Liver (tissue), 9 donors: Measurements from ENCODE around the gene EMILIN1. TPM values are rescaled to one million over a fixed set of nuclear protein-coding genes. Genes with fewer than 3 reads are reported as not detected.

Source experiments
- DNase-seq: peaks from one replicate; pipeline ENCODE4 v3.0.0-alpha.2; 2017; ENCODE audit warnings: low spot score
- H3K27ac ChIP-seq, 2 donors: one replicate each; pipeline ENCODE4 v1.7.0; 2013; ENCODE audit warnings: inconsistent platforms in 2 of 2, low read length in 2 of 2, control low read depth in 1 of 2, low read depth in 1 of 2, mild to moderate bottlenecking in 1 of 2
- H3K27me3 ChIP-seq, 4 donors: one replicate each; pipeline versions ENCODE4 v1.6.1 to v1.7.0; 2013; ENCODE audit warnings: low read length in 3 of 4, inconsistent platforms in 1 of 4, mild to moderate bottlenecking in 1 of 4, moderate library complexity in 1 of 4; ENCODE audit not compliant: control insufficient read depth in 4 of 4, insufficient read depth in 4 of 4
- H3K36me3 ChIP-seq, 4 donors: one replicate each; pipeline versions ENCODE4 v1.6.1 to v1.7.0; 2013; ENCODE audit warnings: low read length in 3 of 4, mild to moderate bottlenecking in 3 of 4, low read depth in 1 of 4, moderate library complexity in 1 of 4; ENCODE audit not compliant: control insufficient read depth in 4 of 4, insufficient read depth in 3 of 4
- H3K4me1 ChIP-seq, 4 donors: one replicate each; pipeline versions ENCODE4 v1.6.1 to v1.7.0; 2013; ENCODE audit warnings: low read length in 3 of 4, mild to moderate bottlenecking in 3 of 4, moderate library complexity in 1 of 4; ENCODE audit not compliant: control insufficient read depth in 4 of 4, insufficient read depth in 4 of 4
- H3K4me3 ChIP-seq, 3 donors: one replicate each; pipeline versions ENCODE4 v1.6.1 to v1.7.0; 2013; ENCODE audit warnings: low read length in 3 of 3, control low read depth in 1 of 3, low read depth in 1 of 3, mild to moderate bottlenecking in 1 of 3
- H3K9ac ChIP-seq, 2 donors: one replicate each; pipeline ENCODE4 v1.7.0; 2013; ENCODE audit warnings: low read length in 2 of 2, mild to moderate bottlenecking in 2 of 2, moderate library complexity in 2 of 2, control low read depth in 1 of 2, low read depth in 1 of 2
- H3K9me3 ChIP-seq, 4 donors: one replicate each; pipeline versions ENCODE4 v1.6.1 to v1.7.0; 2013; ENCODE audit warnings: low read length in 3 of 4; ENCODE audit not compliant: control insufficient read depth in 4 of 4
- CTCF ChIP-seq: fragments of 150-350 bp; IDR thresholded peaks from 2 replicates; pipeline ENCODE4 v1.5.1; 2017; ENCODE audit warnings: improper control_type of control experiment, low read depth, low read length; ENCODE audit not compliant: missing input control
- EGR1 ChIP-seq, 2 donors: IDR thresholded peaks; 2 replicates each; pipeline ENCODE4 v1.6.1; 2016 to 2018; ENCODE audit warnings: antibody characterized with exemption in 2 of 2, low read depth in 2 of 2
- FOXA1 ChIP-seq: IDR thresholded peaks from 2 replicates; pipeline ENCODE4 v1.6.1; 2016; ENCODE audit warnings: antibody characterized with exemption
- FOXA2 ChIP-seq: IDR thresholded peaks from 2 replicates; pipeline ENCODE4 v1.6.1; 2016; ENCODE audit warnings: antibody characterized with exemption
- GABPA ChIP-seq, 2 donors: IDR thresholded peaks in 1 of 2; conservative IDR thresholded peaks in 1 of 2; 2 replicates each; pipeline ENCODE4 v1.6.1; 2016; ENCODE audit warnings: antibody characterized with exemption in 2 of 2, mild to moderate bottlenecking in 1 of 2, moderate library complexity in 1 of 2
- HNF4A ChIP-seq, 2 donors: conservative IDR thresholded peaks; 2 replicates each; pipeline ENCODE4 v1.6.1; 2016; ENCODE audit warnings: antibody characterized with exemption in 2 of 2, mild to moderate bottlenecking in 2 of 2
- HNF4G ChIP-seq: IDR thresholded peaks from 2 replicates; pipeline ENCODE4 v1.6.1; 2016; ENCODE audit warnings: antibody characterized with exemption
- JUND ChIP-seq, 2 donors: IDR thresholded peaks; 2 replicates each; pipeline ENCODE4 v1.6.1; 2016; ENCODE audit warnings: antibody characterized with exemption in 2 of 2
- NR2F2 ChIP-seq: IDR thresholded peaks from 2 replicates; pipeline ENCODE4 v1.6.1; 2016; ENCODE audit warnings: antibody characterized with exemption
- RAD21 ChIP-seq, 2 donors: IDR thresholded peaks; 2 replicates each; pipeline ENCODE4 v1.6.1; 2016; ENCODE audit warnings: antibody characterized with exemption in 2 of 2, mild to moderate bottlenecking in 2 of 2
- RXRA ChIP-seq, 2 donors: IDR thresholded peaks; 2 replicates each; pipeline ENCODE4 v1.6.1; 2017 to 2018; ENCODE audit warnings: antibody characterized with exemption in 2 of 2, mild to moderate bottlenecking in 1 of 2
- SP1 ChIP-seq: IDR thresholded peaks from 2 replicates; pipeline ENCODE4 v1.6.1; 2018; ENCODE audit warnings: antibody characterized with exemption, mild to moderate bottlenecking
- TAF1 ChIP-seq: conservative IDR thresholded peaks from 2 replicates; pipeline ENCODE4 v1.6.1; 2016; ENCODE audit warnings: antibody characterized with exemption, mild to moderate bottlenecking
- YY1 ChIP-seq: IDR thresholded peaks from 2 replicates; pipeline ENCODE4 v1.6.1; 2016; ENCODE audit warnings: antibody characterized with exemption, mild to moderate bottlenecking
- ZBTB33 ChIP-seq: IDR thresholded peaks from 2 replicates; pipeline ENCODE4 v1.6.1; 2016; ENCODE audit warnings: antibody characterized with exemption
- WGBS: extraction: QIAGEN DNeasy Blood & Tissue Kit; methylation state at CpG from one replicate; pipeline ENCODE4 v1.1.7; 2013; 5-methylcytosine and 5-hydroxymethylcytosine counted together
- polyA plus RNA-seq, 2 donors: library from polyadenylated mRNA; stranded (reverse) in 1 of 2; unstranded in 1 of 2; fragments of 200-250 nt in 1 of 2; fragments of >200 nt in 1 of 2; fragmentation: Nextera tagmentation in 1 of 2; extraction: Ambion mirVana in 1 of 2; gene quantifications; one replicate each; pipeline versions ENCODE4 v1.2.1 to v1.2.3, GENCODE V29; 2013 to 2015
- total RNA-seq, 2 donors: library from RNA; depleted of rRNA; stranded (reverse); fragments of >200 nt; gene quantifications; one replicate each; pipeline ENCODE4 v1.2.3, GENCODE V29; 2014
- TF ChIP-seq, protein P1 (sequence below): IDR thresholded peaks from 2 replicates; pipeline ENCODE4 v1.6.1; 2016; ENCODE audit warnings: antibody characterized with exemption
- TF ChIP-seq, protein P2 (sequence below): IDR thresholded peaks from 2 replicates; pipeline ENCODE4 v1.6.1; 2016; ENCODE audit warnings: antibody characterized with exemption
- TF ChIP-seq, protein P3 (sequence below): IDR thresholded peaks from 2 replicates; pipeline ENCODE4 v1.6.1; 2016; ENCODE audit warnings: antibody characterized with exemption, mild to moderate bottlenecking
- donor health status: healthy.
- donor health status: healthy.
- donor health status: healthy.
- donor health status: healthy.
- donor health status: healthy.

The EMILIN1 gene
- total and polyA plus RNA-seq, 4 donors, result 3.4 to 26.1 (median 24.0) TPM

DNA sequence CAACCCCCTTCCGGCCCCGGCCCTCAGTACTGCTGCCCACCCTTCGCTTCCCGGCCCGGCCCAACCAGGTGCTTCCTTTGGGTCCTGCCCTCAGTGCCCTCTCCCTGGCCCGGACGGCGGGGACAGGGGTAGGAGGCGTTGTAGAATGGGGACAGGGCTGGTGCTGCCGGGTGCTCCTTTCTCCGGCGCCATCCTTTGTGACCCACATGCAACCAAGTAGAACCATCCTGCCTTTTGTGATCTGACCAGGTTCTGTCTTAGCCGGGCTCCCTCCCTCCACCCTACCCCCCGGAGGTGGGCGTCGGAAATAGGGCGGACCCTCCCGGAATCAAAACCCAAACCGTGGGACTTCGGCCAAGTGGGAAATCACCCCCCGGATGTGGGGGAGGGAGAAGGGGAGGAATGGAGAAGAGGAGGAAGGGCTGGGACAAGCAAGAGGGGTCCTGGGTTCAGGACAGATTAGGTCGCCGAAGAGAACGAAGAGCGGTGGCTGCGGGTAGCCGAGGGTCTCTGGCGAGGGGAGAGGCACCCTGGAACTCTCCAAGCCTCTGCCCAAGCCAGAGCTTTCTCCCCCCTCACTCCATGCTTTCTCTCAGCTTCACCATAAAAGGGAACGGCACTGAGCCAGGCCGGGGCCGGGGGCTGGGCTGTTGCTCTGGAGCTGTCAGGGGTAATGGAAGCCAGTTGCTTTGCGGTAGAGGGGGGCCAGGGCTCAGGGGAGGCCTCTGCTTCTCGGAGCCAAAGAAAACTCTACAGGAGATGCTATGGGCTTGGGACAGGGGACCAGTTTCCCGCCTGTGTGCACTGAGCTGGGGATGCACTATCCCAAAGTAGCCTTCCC is 6.2 kb upstream of the EMILIN1 start:
- Histone ChIP-seq H3K36me3 (peaks cover 0 to 15% (median 9%) of the 10 kb centered on the region in 4 donors), H3K9ac (peak overlapping the region; percentile 10 to 19), H3K4me3 (peak overlapping the region; percentile 53 to 84 (median 75)), H3K4me1 (peaks cover 9 to 38% (median 19%) of the 10 kb centered on the region in 4 donors), H3K9me3 (no peaks in the 10 kb centered on the region), H3K27me3 (no peaks in the 10 kb centered on the region), H3K27ac (peak overlapping the region; percentile 78 to 83)
- 16% methylated on average over 34 of the region's 34 CpGs for WGBS
- no peak for DNase-seq
- TF ChIP-seq RAD21 (IDR thresholded peaks at IDR 0.05) (no peak), NR2F2 (peak; percentile 20)

- WGBS, result 85% methylated on average over 5 of the region's 5 CpGs
Measured at GRCh38 chr2:27072920-27073319, 5.5 kb upstream of the EMILIN1 start.

More at GRCh38 chr2:27072920-27073319, 5.5 kb upstream of the EMILIN1 start:
- Histone ChIP-seq H3K4me1 (peaks cover 9 to 38% (median 19%) of the 10 kb centered on the region in 4 donors), H3K9me3 (no peaks in the 10 kb centered on the region), H3K4me3 (no peak overlapping the region), H3K27me3 (no peaks in the 10 kb centered on the region), H3K9ac (no peak overlapping the region), H3K36me3 (peaks cover 0 to 12% (median 8%) of the 10 kb centered on the region in 4 donors), H3K27ac (peak overlapping the region; percentile 25 to 78)
- DNase-seq, result no peak
- no peak for TF ChIP-seq FOXA2
- no peak for TF ChIP-seq HNF4G
- no peak for TF ChIP-seq JUND (IDR thresholded peaks at IDR 0.05)
- no peak for TF ChIP-seq GABPA (IDR thresholded peaks at IDR 0.05 in 1 of 2, conservative IDR thresholded peaks at IDR 0.05 in 1 of 2)
- no peak for TF ChIP-seq EGR1 (IDR thresholded peaks at IDR 0.05; ENCODE audit: low read depth in 2 of 2)
- TF ChIP-seq YY1, result no peak
- TF ChIP-seq RXRA (IDR thresholded peaks at IDR 0.05), result no peak
- TF ChIP-seq RAD21 (IDR thresholded peaks at IDR 0.05), result no peak
- TF ChIP-seq, protein P1, sequence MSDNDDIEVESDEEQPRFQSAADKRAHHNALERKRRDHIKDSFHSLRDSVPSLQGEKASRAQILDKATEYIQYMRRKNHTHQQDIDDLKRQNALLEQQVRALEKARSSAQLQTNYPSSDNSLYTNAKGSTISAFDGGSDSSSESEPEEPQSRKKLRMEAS, result no peak
- TF ChIP-seq ZBTB33, result no peak
- TF ChIP-seq, protein P2, sequence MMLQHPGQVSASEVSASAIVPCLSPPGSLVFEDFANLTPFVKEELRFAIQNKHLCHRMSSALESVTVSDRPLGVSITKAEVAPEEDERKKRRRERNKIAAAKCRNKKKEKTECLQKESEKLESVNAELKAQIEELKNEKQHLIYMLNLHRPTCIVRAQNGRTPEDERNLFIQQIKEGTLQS, result no peak
- no peak for TF ChIP-seq HNF4A (conservative IDR thresholded peaks at IDR 0.05)
- TF ChIP-seq NR2F2, result no peak
- no peak for TF ChIP-seq FOXA1
- TF ChIP-seq, protein P3, sequence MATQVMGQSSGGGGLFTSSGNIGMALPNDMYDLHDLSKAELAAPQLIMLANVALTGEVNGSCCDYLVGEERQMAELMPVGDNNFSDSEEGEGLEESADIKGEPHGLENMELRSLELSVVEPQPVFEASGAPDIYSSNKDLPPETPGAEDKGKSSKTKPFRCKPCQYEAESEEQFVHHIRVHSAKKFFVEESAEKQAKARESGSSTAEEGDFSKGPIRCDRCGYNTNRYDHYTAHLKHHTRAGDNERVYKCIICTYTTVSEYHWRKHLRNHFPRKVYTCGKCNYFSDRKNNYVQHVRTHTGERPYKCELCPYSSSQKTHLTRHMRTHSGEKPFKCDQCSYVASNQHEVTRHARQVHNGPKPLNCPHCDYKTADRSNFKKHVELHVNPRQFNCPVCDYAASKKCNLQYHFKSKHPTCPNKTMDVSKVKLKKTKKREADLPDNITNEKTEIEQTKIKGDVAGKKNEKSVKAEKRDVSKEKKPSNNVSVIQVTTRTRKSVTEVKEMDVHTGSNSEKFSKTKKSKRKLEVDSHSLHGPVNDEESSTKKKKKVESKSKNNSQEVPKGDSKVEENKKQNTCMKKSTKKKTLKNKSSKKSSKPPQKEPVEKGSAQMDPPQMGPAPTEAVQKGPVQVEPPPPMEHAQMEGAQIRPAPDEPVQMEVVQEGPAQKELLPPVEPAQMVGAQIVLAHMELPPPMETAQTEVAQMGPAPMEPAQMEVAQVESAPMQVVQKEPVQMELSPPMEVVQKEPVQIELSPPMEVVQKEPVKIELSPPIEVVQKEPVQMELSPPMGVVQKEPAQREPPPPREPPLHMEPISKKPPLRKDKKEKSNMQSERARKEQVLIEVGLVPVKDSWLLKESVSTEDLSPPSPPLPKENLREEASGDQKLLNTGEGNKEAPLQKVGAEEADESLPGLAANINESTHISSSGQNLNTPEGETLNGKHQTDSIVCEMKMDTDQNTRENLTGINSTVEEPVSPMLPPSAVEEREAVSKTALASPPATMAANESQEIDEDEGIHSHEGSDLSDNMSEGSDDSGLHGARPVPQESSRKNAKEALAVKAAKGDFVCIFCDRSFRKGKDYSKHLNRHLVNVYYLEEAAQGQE, result no peak
- TF ChIP-seq CTCF, result no peak
- TF ChIP-seq SP1, result no peak
- TF ChIP-seq TAF1, result no peak
